HG03196 (cell line): ENCODE results near the gene PFDN6.

Source experiments
- ATAC-seq: cut with Tn5 transposase; IDR thresholded peaks from one replicate; pipeline ENCODE4 v1.9.1; 2021; ENCODE audit not compliant: unreplicated experiment

PFDN6 gene

DNA sequence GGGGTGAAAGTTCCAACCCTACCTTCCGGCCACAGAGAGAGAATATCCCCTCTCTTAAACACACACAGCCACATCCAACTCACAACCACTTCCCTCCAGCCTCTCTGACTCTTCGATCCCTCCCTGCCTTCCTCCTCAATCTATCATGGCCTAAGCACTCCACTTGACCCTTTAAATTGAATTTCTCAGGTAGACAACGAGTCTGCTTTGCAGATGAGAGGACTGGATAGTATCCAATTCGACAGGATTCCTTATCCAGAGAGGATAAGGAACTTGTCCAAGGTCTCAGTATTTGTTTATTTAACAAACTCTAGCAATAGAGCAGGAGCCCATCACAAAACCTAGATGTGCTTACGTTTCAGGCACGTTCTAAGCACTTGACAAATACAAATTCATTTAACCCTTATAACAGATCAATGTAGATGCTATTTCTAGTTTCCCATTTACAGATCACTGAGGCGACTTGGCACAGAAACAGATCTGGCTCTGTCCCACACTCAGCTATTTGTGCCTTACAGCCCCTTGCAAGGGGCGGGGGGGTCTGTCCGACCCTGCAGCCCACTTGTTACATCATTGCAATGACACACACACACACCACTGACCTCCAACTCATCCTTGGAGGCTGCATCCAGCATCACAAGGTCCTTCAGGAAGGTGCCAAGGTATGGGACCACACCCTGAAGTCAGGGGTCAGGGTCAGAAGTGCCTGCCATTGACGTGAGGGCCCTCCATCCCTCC is 4.9 kb downstream of the PFDN6 start:
- no peak for ATAC-seq

DNA sequence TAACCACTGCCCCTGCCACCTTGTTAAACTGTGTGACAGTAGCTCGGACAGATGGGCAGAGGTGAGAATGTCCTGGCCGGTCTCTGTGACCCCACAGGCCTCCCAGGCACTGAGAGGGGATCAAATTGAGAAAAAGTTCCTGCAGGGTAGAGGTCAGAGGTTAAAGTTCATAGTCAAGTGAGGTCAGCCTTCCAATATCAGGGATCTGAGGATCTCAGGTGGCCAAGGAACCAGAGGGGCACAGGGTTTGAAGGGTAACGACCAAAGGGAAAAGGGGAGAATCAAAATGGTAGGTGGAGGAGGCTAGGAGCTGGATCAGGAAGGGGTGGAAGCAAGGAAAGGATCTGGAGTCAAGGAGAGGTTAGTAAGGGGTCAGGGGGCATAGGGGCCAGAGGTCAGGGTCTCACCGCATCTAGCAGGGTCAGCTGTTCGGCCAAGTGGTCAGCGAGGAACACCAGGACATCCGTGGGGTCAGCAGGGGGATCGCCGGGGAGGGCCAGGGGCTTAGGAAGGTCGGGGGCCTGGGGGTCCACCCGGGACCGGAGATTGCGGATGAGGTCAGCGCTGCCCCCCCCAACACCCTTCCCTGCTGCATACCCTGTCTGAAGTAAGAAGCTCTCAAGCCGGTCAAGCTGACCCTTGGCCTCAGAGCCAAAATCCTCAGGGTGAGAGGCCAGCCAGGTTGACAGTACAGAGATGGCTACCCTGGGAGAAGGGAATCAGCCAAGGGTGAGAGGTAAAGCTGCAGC is 6.4 kb downstream of the PFDN6 start:
- ATAC-seq: no peak

GRCh38 chr6:33296797-33297405 is 7.5 kb downstream of the PFDN6 start:
- no peak for ATAC-seq

DNA sequence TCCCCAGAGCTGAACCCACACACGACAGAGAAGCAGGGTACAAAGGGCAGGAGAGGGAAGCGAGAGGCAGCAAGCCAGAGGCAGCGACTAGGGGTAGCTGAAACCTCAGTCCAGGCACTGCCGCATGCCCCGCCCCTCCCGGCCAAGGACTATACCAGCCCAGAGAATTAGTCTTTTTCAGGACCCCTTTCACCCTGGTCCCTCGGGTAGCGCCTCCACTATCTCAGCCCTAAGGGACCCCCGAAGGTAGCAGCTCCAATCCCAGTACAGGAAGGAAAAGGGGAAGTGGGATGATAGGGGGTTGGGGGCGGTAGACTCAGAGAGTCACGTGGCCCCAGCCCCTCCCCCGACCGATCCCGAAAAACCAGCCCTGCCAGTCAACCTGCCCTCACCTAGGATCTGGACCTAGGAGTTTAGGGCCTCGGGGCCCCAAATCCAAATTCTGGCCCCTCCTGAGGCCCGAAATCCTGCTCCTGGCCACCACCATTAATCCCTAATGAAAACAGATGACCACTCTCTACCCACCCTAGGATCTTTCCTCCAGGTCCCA is 8.1 kb downstream of the PFDN6 start:
- no peak for ATAC-seq

- ATAC-seq: no peak
Measured at GRCh38 chr6:33297956-33298772, 8.8 kb downstream of the PFDN6 start.

- ATAC-seq: peak; percentile 28
Measured at GRCh38 chr6:33298773-33299236, 9.4 kb downstream of the PFDN6 start, which contains the start of gene RGL2. Gene RGL2 (minus strand): TSS chr6:33298942. CDS start chr6:33298610, 332 bp downstream.

- peak; percentile 71 for ATAC-seq
Measured at GRCh38 chr6:33299237-33299944, 10.0 kb downstream of the PFDN6 start.

- no peak for ATAC-seq
Measured at GRCh38 chr6:33301877-33302276, 12.5 kb downstream of the PFDN6 start.

- no peak for ATAC-seq
Measured at GRCh38 chr6:33304216-33304615, 14.8 kb downstream of the PFDN6 start.

GRCh38 chr6:33305052-33305451 is 15.7 kb downstream of the PFDN6 start:
- no peak for ATAC-seq

GRCh38 chr6:33306356-33306755 is 17.0 kb downstream of the PFDN6 start:
- ATAC-seq: no peak

DNA sequence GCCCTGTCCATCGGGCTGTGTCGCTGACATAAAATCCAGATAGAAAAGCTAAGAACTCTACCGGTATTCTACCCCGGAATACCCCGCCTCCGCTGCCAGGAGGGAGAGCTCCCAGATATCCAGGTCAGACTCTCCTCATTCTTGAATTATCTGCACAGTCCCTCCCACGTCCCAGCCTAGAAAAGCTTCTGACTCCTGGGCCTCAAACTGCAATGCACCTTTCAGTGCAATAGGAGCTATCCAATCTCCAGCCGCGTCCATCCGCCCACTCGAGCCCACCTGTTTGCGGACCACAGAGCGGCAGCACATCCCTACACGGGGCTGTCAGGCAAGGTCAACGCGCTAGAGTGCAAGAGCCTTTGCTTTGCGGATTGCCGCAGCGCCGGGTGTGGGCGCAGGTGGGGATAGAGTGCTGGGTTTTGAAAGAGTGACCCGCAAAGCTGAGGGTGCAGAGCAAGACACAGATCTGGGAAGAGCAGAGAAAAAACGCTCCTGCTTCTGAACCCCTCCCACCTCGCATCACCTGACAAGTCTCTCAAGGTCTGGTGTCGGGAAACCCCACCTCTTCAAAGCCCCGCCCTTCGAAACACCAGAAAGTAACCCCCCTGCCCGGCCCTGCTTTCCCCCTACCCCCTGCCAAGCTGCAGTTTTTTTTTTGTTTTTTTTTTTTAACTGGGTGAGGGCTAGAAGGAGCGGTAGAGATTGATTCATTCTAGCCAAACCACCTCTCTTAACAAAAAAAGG is 23.1 kb downstream of the PFDN6 start:
- ATAC-seq: no peak

DNA sequence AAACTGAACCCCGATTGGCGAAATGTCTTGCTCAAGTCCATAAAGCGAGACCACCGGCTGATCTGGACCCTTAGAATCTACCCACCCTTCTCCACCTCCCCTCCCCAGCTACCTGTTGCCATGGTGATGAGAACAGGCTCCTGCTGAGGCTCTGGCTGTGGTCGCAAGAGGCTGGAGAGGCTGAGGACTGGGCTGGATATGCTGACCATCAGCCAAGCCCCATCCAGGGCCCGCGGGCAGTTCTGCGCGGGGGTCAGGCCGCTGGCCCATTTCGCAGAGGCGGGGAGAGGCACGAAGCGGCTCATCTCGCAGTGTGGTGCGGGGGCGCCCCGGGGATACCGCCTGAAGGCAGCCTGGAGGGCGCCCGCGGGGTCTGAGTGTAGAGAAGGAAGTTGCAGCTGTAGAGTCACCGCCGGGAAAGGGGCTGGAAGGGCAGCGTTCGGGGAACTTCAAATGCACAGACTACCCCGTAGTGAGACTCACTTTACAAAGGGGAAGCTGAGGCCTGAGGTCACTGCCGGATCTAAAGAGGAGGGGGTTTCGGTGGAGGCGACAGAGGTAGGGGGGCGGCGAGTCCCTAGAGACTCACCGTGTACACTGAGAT is 23.8 kb downstream of the PFDN6 start:
- ATAC-seq: peak; percentile 6

- ATAC-seq: peak; percentile 37
Measured at GRCh38 chr6:33313709-33314514, 24.5 kb downstream of the PFDN6 start, which contains the start of gene TAPBP. Gene TAPBP (minus strand): TSS chr6:33314078. CDS start chr6:33314041, 37 bp downstream.

DNA sequence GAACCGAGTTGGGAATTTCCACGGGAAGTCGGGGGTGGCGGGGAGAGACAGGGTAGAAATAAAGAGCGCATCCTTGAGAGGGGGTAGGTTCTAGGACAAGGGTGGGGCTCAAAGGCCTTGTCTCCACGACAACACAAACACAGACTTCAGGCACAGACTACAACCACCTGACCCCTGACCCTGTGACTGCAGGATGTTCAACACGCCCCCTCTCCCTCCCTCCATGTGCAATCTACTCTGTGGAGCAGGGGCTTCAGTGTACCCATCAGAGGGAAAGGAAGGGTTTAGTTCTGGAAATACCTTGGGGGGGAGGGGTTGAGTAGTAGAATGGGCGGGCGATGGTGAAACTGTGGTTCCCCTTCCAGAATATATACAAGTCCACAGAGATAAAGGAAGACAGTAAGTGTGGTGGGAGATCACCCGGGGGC is 25.1 kb downstream of the PFDN6 start:
- ATAC-seq: no peak

DNA sequence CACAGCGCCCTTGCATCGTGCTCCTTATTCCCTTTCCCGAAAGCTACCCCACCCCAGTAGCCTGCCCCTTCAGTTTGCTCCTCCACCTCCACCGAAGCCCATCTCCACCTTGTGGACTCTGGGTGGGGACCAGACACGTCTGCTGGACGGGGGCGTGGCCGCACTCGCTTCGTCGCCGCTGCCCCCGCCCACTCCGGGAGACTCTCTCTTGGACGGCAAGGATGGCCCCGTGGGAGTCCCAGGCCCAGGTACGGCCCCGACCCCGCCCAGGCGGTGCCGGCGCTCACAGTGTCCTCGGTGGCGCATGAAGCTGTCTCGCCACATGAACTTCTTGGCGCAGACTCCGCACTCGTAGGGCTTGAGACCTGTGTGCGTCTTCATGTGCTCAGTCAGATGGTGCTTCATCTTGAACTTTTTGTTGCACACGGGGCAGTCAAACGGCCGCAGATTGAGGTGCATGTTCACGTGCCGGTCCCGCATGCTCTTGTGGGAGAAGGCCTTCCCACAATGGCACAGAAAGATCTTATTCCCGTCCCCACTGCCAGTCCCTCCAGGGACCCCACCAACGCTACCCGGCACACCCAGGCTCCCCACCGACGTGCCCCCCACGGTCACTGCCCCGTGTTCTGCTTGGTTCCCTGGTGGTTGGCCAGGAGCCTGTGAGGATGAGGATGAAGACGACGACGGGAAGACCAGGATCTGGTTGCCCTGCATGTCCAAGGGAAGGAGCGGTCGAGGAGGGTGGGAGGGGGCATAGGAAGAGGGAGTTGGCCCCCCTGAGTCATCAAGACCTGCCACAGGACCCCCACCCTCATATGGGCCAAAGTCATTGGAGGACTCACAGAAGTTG is 25.8 kb downstream of the PFDN6 start:
- ATAC-seq: no peak
